Lung (tissue), 12 donors: ENCODE data around the gene ADIPOR2. TPM values are rescaled to one million over a fixed set of nuclear protein-coding genes. Genes with fewer than 3 reads are reported as not detected.

Source experiments
- ATAC-seq: fragments of 200-7000 bp; cut with Tn5 transposase; one replicate; pipeline ENCODE4 v1.9.1; 2020; ENCODE audit warnings: moderate number of reproducible peaks; ENCODE audit not compliant: insufficient read depth, low FRiP score
- DNase-seq, 3 donors: peaks; one replicate each; pipeline ENCODE4 v3.0.0-alpha.2; 2013 to 2017
- H3K27ac ChIP-seq, 2 donors: one replicate each; pipeline ENCODE4 v1.5.1; 2013; ENCODE audit warnings: mild to moderate bottlenecking in 2 of 2, moderate library complexity in 2 of 2, control low read depth in 1 of 2, inconsistent platforms in 1 of 2, low read depth in 1 of 2, low read length in 1 of 2
- H3K27me3 ChIP-seq, 3 donors: one replicate each; pipeline ENCODE4 v1.5.1; 2013; ENCODE audit warnings: low read length in 2 of 3; ENCODE audit not compliant: control insufficient read depth in 3 of 3, insufficient read depth in 3 of 3
- H3K36me3 ChIP-seq, 4 donors: one replicate each; pipeline ENCODE4 v1.5.1; 2013; ENCODE audit warnings: low read length in 4 of 4, mild to moderate bottlenecking in 1 of 4, moderate library complexity in 1 of 4; ENCODE audit not compliant: control insufficient read depth in 4 of 4, insufficient read depth in 4 of 4
- H3K4me1 ChIP-seq, 5 donors: one replicate each; pipeline ENCODE4 v1.5.1; 2013; ENCODE audit warnings: low read length in 5 of 5, mild to moderate bottlenecking in 2 of 5, moderate library complexity in 1 of 5; ENCODE audit not compliant: control insufficient read depth in 5 of 5, insufficient read depth in 5 of 5
- H3K4me3 ChIP-seq: one replicate; pipeline ENCODE4 v1.5.1; 2013; ENCODE audit warnings: mild to moderate bottlenecking, control low read depth, moderate library complexity
- H3K9ac ChIP-seq, 2 donors: one replicate each; pipeline ENCODE4 v1.5.1; 2013; ENCODE audit warnings: low read length in 2 of 2, control low read depth in 1 of 2; ENCODE audit not compliant: insufficient read depth in 1 of 2
- H3K9me3 ChIP-seq, 4 donors: one replicate each; pipeline ENCODE4 v1.5.1; 2013; ENCODE audit warnings: low read length in 3 of 4, mild to moderate bottlenecking in 1 of 4, moderate library complexity in 1 of 4; ENCODE audit not compliant: control insufficient read depth in 4 of 4, insufficient read depth in 3 of 4
- WGBS, 2 donors: extraction: QIAGEN DNeasy Blood & Tissue Kit; methylation state at CpG; one replicate each; pipeline ENCODE4 v1.1.7; 2013; 5-methylcytosine and 5-hydroxymethylcytosine counted together
- polyA plus RNA-seq, 2 donors: library from polyadenylated mRNA; stranded (reverse); fragments of 200-250 nt; gene quantifications; one replicate each; pipeline ENCODE4 v1.2.1, GENCODE V29; 2013
- total RNA-seq, 2 donors: library from RNA; depleted of rRNA in 1 of 2; stranded (reverse); fragments of >200 nt in 1 of 2; gene quantifications; one replicate each; pipeline ENCODE4 v1.2.1, GENCODE V29; 2014 to 2021
- TF ChIP-seq, protein P1 (sequence below): IDR thresholded peaks from 2 replicates; pipeline ENCODE4 v1.5.1; 2012; ENCODE audit warnings: mild to moderate bottlenecking; ENCODE audit errors: control extremely low read depth, extremely low read depth
- donor health status: control.
- donor health status: control.
- donor health status: Bipolar disorder and iron deficiency.
- donor health status: healthy.
- donor health status: DM: yes; HTN: yes; CAD: no.

Gene ADIPOR2
- total and polyA plus RNA-seq, 4 donors, result 31.9 to 61.1 (median 53.6) TPM

DNA sequence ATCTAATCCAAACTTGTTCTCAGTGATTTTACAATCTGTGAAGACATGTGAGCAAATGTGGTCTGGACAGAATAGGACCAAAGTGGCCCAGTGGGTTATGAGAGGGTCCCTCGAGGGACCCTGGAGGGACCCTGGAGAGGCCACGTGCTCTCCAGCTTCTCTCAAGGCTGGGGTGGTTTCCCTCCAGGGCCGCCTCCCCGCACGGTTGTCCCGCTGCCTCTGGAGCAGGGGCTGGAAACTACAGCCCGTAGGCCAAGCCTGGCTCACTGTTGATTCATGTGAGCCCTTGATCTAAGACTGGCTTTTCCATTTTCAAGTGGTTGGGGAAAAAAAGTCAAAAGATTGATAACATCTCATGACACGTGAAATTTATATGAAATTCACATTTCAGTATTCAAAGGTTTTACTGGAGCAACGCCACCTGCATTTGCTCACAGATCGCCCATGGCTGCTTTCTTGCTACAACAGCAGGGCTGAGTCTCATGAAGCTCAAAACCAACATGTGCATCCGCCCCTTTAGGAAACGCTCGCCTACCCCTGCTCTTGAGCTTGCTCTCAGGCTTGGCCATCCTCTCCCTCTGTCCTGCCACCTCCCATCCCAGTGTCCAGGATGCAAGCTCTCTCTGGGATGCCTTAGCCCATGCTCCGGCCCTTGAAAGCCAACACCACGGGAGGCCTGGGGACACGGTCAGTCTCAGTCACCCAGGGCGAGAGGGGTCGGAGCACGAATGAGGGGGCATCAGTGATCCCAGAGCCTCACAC, 117.3 kb downstream of the ADIPOR2 start:
- ATAC-seq (no peak), DNase-seq (no peak)
- no peaks in the 10 kb centered on the region for H3K27me3 ChIP-seq
- WGBS, 2 donors, result 88% methylated on average over 19 of the region's 19 CpGs
- no peak overlapping the region for H3K4me3 ChIP-seq
- H3K9me3 ChIP-seq, result no peaks in the 10 kb centered on the region
- H3K4me1 ChIP-seq, result peaks cover 0 to 6% (median 0%) of the 10 kb centered on the region in 5 donors
- no peaks in the 10 kb centered on the region for H3K36me3 ChIP-seq
- TF ChIP-seq, protein P1, sequence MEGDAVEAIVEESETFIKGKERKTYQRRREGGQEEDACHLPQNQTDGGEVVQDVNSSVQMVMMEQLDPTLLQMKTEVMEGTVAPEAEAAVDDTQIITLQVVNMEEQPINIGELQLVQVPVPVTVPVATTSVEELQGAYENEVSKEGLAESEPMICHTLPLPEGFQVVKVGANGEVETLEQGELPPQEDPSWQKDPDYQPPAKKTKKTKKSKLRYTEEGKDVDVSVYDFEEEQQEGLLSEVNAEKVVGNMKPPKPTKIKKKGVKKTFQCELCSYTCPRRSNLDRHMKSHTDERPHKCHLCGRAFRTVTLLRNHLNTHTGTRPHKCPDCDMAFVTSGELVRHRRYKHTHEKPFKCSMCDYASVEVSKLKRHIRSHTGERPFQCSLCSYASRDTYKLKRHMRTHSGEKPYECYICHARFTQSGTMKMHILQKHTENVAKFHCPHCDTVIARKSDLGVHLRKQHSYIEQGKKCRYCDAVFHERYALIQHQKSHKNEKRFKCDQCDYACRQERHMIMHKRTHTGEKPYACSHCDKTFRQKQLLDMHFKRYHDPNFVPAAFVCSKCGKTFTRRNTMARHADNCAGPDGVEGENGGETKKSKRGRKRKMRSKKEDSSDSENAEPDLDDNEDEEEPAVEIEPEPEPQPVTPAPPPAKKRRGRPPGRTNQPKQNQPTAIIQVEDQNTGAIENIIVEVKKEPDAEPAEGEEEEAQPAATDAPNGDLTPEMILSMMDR, result no peak
- no peak overlapping the region for H3K27ac ChIP-seq
- no peak overlapping the region for H3K9ac ChIP-seq

GRCh38 chr12:1808798-1809480, 118.1 kb downstream of the ADIPOR2 start:
- Histone ChIP-seq H3K36me3 (no peaks in the 10 kb centered on the region), H3K9me3 (no peaks in the 10 kb centered on the region), H3K27me3 (peaks cover 0 to 3% (median 0%) of the 10 kb centered on the region in 3 donors), H3K4me1 (peaks cover 0 to 6% (median 0%) of the 10 kb centered on the region in 5 donors), H3K27ac (no peak overlapping the region), H3K4me3 (no peak overlapping the region), H3K9ac (no peak overlapping the region)
- DNase-seq (no peak), ATAC-seq (no peak)
- whole genome bisulfite sequencing, 2 donors, result 85 to 87% methylated on average over 22 of the region's 22 CpGs
- TF ChIP-seq, protein P1, result no peak

GRCh38 chr12:1809591-1810190, 118.8 kb downstream of the ADIPOR2 start:
- DNase-seq, result no peak
- no peak for ATAC-seq
- no peaks in the 10 kb centered on the region for H3K36me3 ChIP-seq
- H3K27ac ChIP-seq, result no peak overlapping the region
- TF ChIP-seq, protein P1, result no peak
- no peaks in the 10 kb centered on the region for H3K9me3 ChIP-seq
- H3K4me1 ChIP-seq, result peaks cover 0 to 6% (median 0%) of the 10 kb centered on the region in 5 donors
- peaks cover 0 to 6% (median 0%) of the 10 kb centered on the region in 3 donors for H3K27me3 ChIP-seq
- H3K4me3 ChIP-seq, result no peak overlapping the region
- 85 to 91% methylated on average over 13 of the region's 13 CpGs for WGBS, 2 donors
- H3K9ac ChIP-seq, result no peak overlapping the region
